Duodenal mucosa (tissue), 2 donors: ENCODE results near the gene ADAM11.

ENCODE experiments used
- H3K27ac ChIP-seq: one replicate; pipeline ENCODE4 v1.7.0; 2013; ENCODE audit warnings: low read depth, low read length
- H3K27me3 ChIP-seq, 2 donors: one replicate each; pipeline ENCODE4 v1.7.0; 2013; ENCODE audit warnings: low read length in 2 of 2, control low read depth in 1 of 2; ENCODE audit not compliant: insufficient read depth in 2 of 2, control insufficient read depth in 1 of 2
- H3K36me3 ChIP-seq, 2 donors: one replicate each; pipeline ENCODE4 v1.7.0; 2013; ENCODE audit warnings: low read length in 2 of 2, control low read depth in 1 of 2; ENCODE audit not compliant: insufficient read depth in 2 of 2, control insufficient read depth in 1 of 2
- H3K4me1 ChIP-seq, 2 donors: one replicate each; pipeline ENCODE4 v1.7.0; 2013; ENCODE audit warnings: low read length in 2 of 2, control low read depth in 1 of 2; ENCODE audit not compliant: insufficient read depth in 2 of 2, control insufficient read depth in 1 of 2
- H3K4me3 ChIP-seq, 2 donors: one replicate each; pipeline ENCODE4 v1.7.0; 2013; ENCODE audit warnings: low read length in 2 of 2, low read depth in 1 of 2
- H3K9ac ChIP-seq, 2 donors: one replicate each; pipeline ENCODE4 v1.7.0; 2013; ENCODE audit warnings: low read length in 2 of 2, low read depth in 1 of 2
- H3K9me3 ChIP-seq, 2 donors: one replicate each; pipeline ENCODE4 v1.7.0; 2013; ENCODE audit warnings: low read length in 2 of 2, control low read depth in 1 of 2; ENCODE audit not compliant: control insufficient read depth in 1 of 2

Gene ADAM11

GRCh38 chr17:44757045-44757917 is 1.5 kb upstream of the ADAM11 start:
- H3K4me3 ChIP-seq = no peak overlapping the region
- peaks cover 0 to 5% of the 10 kb centered on the region in 2 donors for H3K4me1 ChIP-seq
- H3K36me3 ChIP-seq = no peaks in the 10 kb centered on the region
- no peak overlapping the region for H3K27ac ChIP-seq
- H3K9ac ChIP-seq = no peak overlapping the region
- peaks cover 20 to 40% of the 10 kb centered on the region in 2 donors for H3K27me3 ChIP-seq
- no peaks in the 10 kb centered on the region for H3K9me3 ChIP-seq

GRCh38 chr17:44757918-44758413 is 822 bp upstream of the ADAM11 start:
- peaks cover 0 to 5% of the 10 kb centered on the region in 2 donors for H3K4me1 ChIP-seq
- peaks cover 20 to 40% of the 10 kb centered on the region in 2 donors for H3K27me3 ChIP-seq
- H3K9ac ChIP-seq = no peak overlapping the region
- no peak overlapping the region for H3K27ac ChIP-seq
- H3K4me3 ChIP-seq = no peak overlapping the region
- H3K36me3 ChIP-seq = no peaks in the 10 kb centered on the region
- H3K9me3 ChIP-seq = no peaks in the 10 kb centered on the region

DNA sequence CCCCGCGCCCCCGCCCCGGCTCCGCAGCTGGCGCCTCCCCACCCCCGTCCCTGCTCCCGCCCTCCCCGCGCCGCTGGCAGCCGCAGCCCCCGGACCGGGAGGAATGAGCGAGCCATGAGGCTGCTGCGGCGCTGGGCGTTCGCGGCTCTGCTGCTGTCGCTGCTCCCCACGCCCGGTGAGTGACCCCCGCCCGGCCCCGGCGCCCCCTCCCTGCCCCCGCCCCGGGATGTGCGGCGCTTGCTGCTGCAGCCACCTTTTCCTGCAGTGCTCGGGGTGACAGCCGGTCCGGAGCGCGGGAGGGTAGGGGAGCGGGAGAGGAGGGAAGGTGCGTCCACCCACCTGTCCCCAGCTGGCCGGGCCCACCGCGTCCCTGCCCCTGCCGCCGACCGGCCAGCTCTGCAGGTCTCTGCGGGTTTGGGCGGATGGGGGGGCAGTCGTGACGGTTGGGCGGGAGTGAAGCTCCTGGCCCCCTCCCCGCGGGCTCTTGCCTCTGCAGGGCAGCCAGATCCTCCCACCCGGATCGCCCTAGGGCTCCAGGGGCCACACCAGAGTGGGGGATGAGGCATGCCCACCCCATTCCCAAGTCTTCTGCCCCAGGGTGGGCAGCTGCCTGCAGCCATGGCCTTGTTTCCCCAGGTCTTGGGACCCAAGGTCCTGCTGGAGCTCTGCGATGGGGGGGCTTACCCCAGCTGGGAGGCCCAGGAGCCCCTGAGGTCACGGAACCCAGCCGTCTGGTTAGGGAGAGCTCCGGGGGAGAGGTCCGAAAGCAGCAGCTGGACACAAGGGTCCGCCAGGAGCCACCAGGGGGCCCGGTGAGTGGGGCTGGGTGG is 513 bp downstream of the ADAM11 start:
- Histone ChIP-seq H3K36me3 (no peaks in the 10 kb centered on the region), H3K4me3 (peak overlapping the region in 1 of 2 donors; percentile 10), H3K27me3 (peaks cover 20 to 40% of the 10 kb centered on the region in 2 donors), H3K27ac (no peak overlapping the region), H3K4me1 (peaks cover 0 to 5% of the 10 kb centered on the region in 2 donors), H3K9ac (no peak overlapping the region), H3K9me3 (no peaks in the 10 kb centered on the region)

DNA sequence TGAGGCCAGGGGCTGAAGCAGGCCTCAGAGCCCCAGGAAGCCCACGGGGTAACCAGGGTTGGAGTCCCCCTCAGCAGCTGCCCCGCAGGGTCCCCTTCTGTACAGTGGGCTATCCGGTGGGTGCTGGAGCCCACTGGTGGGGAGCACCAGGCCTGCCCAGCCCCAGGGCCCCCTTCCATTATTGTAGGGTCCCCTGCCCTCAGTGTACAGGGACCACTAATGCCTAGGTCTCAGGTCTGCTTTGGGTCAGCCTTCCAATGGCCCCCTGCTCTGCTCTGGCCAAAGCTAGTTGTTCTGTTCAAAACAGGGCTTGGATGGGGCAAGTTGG is 1.1 kb downstream of the ADAM11 start:
- H3K27me3 ChIP-seq = peaks cover 20 to 40% of the 10 kb centered on the region in 2 donors
- peaks cover 0 to 5% of the 10 kb centered on the region in 2 donors for H3K4me1 ChIP-seq
- H3K9ac ChIP-seq = no peak overlapping the region
- no peak overlapping the region for H3K4me3 ChIP-seq
- H3K36me3 ChIP-seq = no peaks in the 10 kb centered on the region
- no peak overlapping the region for H3K27ac ChIP-seq
- H3K9me3 ChIP-seq = no peaks in the 10 kb centered on the region

- Histone ChIP-seq H3K4me3 (no peak overlapping the region), H3K27me3 (peaks cover 20 to 40% of the 10 kb centered on the region in 2 donors), H3K9me3 (no peaks in the 10 kb centered on the region), H3K36me3 (no peaks in the 10 kb centered on the region), H3K4me1 (peaks cover 0 to 5% of the 10 kb centered on the region in 2 donors), H3K9ac (no peak overlapping the region), H3K27ac (no peak overlapping the region)
Observed at GRCh38 chr17:44760474-44761308, 1.9 kb downstream of the ADAM11 start.

- Histone ChIP-seq H3K9me3 (no peaks in the 10 kb centered on the region), H3K4me1 (peaks cover 0 to 5% of the 10 kb centered on the region in 2 donors), H3K27ac (no peak overlapping the region), H3K9ac (no peak overlapping the region), H3K36me3 (no peaks in the 10 kb centered on the region), H3K27me3 (peaks cover 20 to 36% of the 10 kb centered on the region in 2 donors), H3K4me3 (no peak overlapping the region)
Observed at GRCh38 chr17:44761932-44762810, 3.4 kb downstream of the ADAM11 start.

DNA sequence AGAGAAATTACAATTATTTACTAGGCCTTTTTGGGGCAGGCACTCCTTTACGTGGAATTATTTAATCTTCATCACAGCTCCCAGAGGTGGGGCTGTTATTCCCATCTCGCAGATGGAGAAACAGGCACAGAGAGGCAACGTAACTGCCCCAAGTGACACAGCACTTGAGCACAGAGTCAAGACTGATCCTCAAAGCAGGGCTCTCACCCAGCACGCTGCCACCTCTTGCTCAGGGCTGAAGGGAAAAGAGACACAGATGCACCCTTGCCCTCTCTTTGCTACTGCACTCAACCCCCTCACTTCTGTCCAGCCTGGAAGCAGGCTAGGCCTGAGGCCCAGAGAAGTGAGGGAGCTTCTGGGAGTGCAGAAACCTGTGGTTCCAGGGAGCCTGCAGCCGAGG is 4.4 kb downstream of the ADAM11 start:
- H3K27ac ChIP-seq = no peak overlapping the region
- peaks cover 0 to 5% of the 10 kb centered on the region in 2 donors for H3K4me1 ChIP-seq
- no peaks in the 10 kb centered on the region for H3K9me3 ChIP-seq
- no peak overlapping the region for H3K9ac ChIP-seq
- peaks cover 17 to 26% of the 10 kb centered on the region in 2 donors for H3K27me3 ChIP-seq
- H3K36me3 ChIP-seq = no peaks in the 10 kb centered on the region
- no peak overlapping the region for H3K4me3 ChIP-seq

DNA sequence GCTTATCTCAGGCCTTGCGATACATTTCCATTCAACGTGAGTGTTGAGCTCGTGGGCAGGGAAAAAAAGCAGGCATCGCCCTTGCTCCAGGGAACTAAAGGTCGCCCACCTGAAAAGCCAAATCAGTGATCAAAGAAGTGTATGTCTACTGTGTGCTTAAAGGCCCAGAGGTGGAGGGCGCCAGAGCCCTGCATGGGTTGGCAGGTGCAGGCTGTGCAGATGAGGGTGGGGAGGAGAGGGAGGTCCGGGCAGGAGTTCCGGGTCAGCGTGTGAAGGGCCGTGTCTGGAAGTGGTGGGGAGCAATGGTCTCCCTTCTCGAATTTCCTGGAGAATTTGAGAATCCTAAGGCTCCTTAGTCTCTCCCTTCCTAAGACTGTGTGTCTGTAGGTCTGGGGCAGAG is 7.2 kb downstream of the ADAM11 start:
- H3K4me1 ChIP-seq = no peaks in the 10 kb centered on the region
- peaks cover 6% of the 10 kb centered on the region in 2 donors for H3K27me3 ChIP-seq
- no peaks in the 10 kb centered on the region for H3K9me3 ChIP-seq
- H3K36me3 ChIP-seq = no peaks in the 10 kb centered on the region
- H3K27ac ChIP-seq = no peak overlapping the region
- no peak overlapping the region for H3K9ac ChIP-seq
- no peak overlapping the region for H3K4me3 ChIP-seq

- peaks cover under 1% of the 10 kb centered on the region in 2 donors for H3K27me3 ChIP-seq
- no peak overlapping the region for H3K4me3 ChIP-seq
- no peaks in the 10 kb centered on the region for H3K9me3 ChIP-seq
- H3K9ac ChIP-seq = no peak overlapping the region
- no peaks in the 10 kb centered on the region for H3K36me3 ChIP-seq
- no peak overlapping the region for H3K27ac ChIP-seq
- H3K4me1 ChIP-seq = no peaks in the 10 kb centered on the region
Observed at GRCh38 chr17:44766409-44767038, 7.7 kb downstream of the ADAM11 start.
